ENCODE results near the gene ACER3. TPM values are rescaled to one million over a fixed set of nuclear protein-coding genes. Genes with fewer than 3 reads are reported as not detected.
"Not testable (repeated sequence)": the region's sequence is repeated elsewhere in the genome, so short reads cannot be mapped to it uniquely, and the experiment has no call there.

Gene ACER3
- total RNA-seq, 2 experiments from 2014 or later = 10.5 to 10.9 TPM

DNA sequence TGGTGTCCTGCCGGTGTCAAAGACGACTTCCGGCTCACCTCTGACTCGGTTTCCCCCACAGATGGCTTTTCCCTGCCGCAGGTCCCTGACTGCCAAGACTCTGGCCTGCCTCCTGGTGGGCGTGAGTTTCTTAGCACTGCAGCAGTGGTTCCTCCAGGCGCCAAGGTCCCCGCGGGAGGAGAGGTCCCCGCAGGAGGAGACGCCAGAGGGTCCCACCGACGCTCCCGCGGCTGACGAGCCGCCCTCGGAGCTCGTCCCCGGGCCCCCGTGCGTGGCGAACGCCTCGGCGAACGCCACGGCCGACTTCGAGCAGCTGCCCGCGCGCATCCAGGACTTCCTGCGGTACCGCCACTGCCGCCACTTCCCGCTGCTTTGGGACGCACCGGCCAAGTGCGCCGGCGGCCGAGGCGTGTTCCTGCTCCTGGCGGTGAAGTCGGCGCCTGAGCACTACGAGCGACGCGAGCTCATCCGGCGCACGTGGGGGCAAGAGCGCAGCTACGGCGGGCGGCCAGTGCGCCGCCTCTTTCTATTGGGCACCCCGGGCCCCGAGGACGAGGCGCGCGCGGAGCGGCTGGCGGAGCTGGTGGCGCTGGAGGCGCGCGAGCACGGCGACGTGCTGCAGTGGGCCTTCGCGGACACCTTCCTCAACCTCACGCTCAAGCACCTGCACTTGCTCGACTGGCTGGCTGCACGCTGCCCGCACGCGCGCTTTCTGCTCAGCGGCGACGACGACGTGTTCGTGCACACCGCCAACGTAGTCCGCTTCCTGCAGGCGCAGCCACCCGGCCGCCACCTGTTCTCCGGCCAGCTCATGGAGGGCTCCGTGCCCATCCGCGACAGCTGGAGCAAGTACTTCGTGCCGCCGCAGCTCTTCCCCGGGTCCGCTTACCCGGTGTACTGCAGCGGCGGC is 179.0 kb downstream of the ACER3 start:
- intact Hi-C loops (cut with micrococcal nuclease) = loop anchor here (10.0 kb wide), 1 partner anchor 315 kb away; no protein-coding TSS in a partner anchor
- H3K36me3 Mint-ChIP-seq = no peaks in the 10 kb centered on the region
- H3K9me3 Mint-ChIP-seq = no peaks in the 10 kb centered on the region
- H3K4me1 Mint-ChIP-seq (ENCODE audit: low read depth) = peaks cover 8% of the 10 kb centered on the region
- DNase-seq = peak; percentile 40
- H3K4me3 Mint-ChIP-seq = no peak overlapping the region
- H3K27ac Mint-ChIP-seq = no peak overlapping the region
- ChIA-PET POLR2A (no interaction called here), CTCF (interaction anchor here (0.7 to 2.8 kb wide), 5 partner anchors 52 to 318 kb away, joined by 3 to 11 read pairs (median 6); no protein-coding TSS in a partner anchor)
- peaks cover 37% of the 10 kb centered on the region for H3K27me3 Mint-ChIP-seq

DNA sequence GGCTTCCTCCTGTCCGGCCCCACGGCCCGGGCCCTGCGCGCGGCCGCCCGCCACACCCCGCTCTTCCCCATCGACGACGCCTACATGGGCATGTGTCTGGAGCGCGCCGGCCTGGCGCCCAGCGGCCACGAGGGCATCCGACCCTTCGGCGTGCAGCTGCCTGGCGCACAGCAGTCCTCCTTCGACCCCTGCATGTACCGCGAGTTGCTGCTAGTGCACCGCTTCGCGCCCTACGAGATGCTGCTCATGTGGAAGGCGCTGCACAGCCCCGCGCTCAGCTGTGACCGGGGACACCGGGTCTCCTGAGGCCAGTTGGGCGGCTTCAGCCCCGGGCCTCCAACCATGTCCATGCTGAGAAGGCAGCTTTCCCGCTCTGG is 179.7 kb downstream of the ACER3 start:
- Mint-ChIP-seq H3K27me3 (peaks cover 38% of the 10 kb centered on the region), H3K9me3 (no peaks in the 10 kb centered on the region), H3K27ac (no peak overlapping the region), H3K4me3 (no peak overlapping the region), H3K36me3 (no peaks in the 10 kb centered on the region), H3K4me1 (ENCODE audit: low read depth) (peaks cover 8% of the 10 kb centered on the region)
- intact Hi-C loops (cut with micrococcal nuclease) = loop anchor here (10.0 kb wide), 1 partner anchor 316 kb away; no protein-coding TSS in a partner anchor
- no peak for DNase-seq
- ChIA-PET POLR2A (no interaction called here), CTCF (interaction anchor here (1.2 to 2.8 kb wide), 4 partner anchors 51 to 122 kb away, joined by 3 to 11 read pairs (median 6); no protein-coding TSS in a partner anchor)

DNA sequence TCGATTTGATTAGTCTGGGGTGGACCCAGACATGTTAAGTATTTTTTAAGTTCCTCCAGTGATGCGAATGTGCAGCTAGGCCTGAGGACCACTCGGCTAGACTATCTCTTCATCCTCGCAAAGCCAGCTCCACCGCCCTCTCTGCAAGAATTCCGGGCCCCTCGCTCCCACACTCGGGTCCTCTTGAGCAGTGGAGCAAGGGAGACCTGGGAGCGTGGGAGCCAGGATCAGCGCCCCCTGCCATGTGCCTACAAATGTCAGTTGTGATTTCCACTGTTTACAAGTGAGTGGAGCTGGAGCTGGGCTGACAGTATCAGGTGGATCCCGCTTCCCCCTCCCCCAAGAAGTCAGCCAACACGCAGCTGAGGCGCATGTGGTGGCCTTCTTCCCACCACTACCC is 180.2 kb downstream of the ACER3 start:
- intact Hi-C loops (cut with micrococcal nuclease) = loop anchor here (10.0 kb wide), 1 partner anchor 316 kb away; no protein-coding TSS in a partner anchor
- DNase-seq = no peak
- no peaks in the 10 kb centered on the region for H3K36me3 Mint-ChIP-seq
- no peaks in the 10 kb centered on the region for H3K9me3 Mint-ChIP-seq
- no peak overlapping the region for H3K27ac Mint-ChIP-seq
- peaks cover 40% of the 10 kb centered on the region for H3K27me3 Mint-ChIP-seq
- H3K4me1 Mint-ChIP-seq (ENCODE audit: low read depth) = peaks cover 11% of the 10 kb centered on the region
- no peak overlapping the region for H3K4me3 Mint-ChIP-seq
- ChIA-PET POLR2A (no interaction called here), CTCF (interaction anchor here (1.2 to 2.8 kb wide), 3 partner anchors 50 to 121 kb away, joined by 3 to 11 read pairs (median 5); no protein-coding TSS in a partner anchor)

DNA sequence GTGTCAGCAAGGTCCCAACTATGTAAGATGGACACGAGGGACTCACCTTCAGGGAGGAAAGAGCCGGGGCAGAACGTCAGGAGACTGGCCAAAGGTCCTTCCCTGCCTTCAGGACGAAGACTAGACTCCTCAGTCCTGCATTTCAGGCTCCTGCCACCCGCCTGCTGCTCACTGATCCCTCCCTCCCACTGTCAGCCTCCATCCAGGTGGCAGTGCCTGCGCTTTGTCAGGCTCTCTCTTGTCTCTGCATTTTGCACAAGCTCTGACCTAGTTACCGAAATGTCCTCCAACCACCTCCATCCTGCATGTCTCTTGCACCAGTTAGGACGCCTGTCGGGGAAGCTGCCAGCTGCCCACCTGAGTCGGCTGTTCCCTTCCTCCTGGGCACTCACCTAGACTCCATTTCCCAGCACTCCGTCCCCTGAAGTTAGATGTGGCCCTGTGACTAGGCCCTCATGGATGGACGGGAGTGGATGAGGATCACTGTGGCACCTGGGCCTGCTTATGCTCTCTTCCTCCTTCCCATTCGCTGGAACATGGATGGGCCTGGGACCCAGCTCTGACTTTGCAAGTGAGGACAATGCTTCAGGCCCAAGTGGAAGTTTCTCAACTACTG is 181.5 kb downstream of the ACER3 start:
- no peak overlapping the region for H3K4me3 Mint-ChIP-seq
- POLR2A ChIA-PET = no interaction called here
- no peaks in the 10 kb centered on the region for H3K36me3 Mint-ChIP-seq
- H3K27me3 Mint-ChIP-seq = peaks cover 31% of the 10 kb centered on the region
- H3K9me3 Mint-ChIP-seq = no peaks in the 10 kb centered on the region
- intact Hi-C loops (cut with micrococcal nuclease) = loop anchor here (10.0 kb wide), 1 partner anchor 317 kb away; no protein-coding TSS in a partner anchor
- no peak for DNase-seq
- H3K4me1 Mint-ChIP-seq (ENCODE audit: low read depth) = peaks cover 20% of the 10 kb centered on the region
- H3K27ac Mint-ChIP-seq = no peak overlapping the region
- CTCF ChIA-PET = interaction anchor here (0.7 to 2.8 kb wide), 3 partner anchors 49 to 420 kb away, joined by 3 to 11 read pairs (median 5); no protein-coding TSS in a partner anchor

DNA sequence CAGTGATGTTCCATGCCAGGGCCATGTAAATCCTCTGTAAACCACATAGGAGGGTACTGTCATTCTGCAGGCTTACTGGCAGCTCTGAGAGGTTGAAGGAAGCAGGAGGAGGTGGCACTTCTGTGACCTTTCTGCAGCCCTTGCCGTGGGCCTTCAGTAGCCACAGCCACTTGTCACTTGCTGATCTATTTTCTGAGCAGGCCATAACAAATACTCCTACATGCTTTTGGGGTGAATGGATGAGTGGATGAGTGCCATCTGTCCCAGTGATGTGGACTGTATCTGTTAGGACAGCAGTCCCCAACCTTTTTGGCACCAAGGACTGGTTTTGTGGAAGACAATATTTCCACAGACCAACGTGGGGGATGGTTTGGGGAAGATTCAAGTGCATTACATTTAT is 183.6 kb downstream of the ACER3 start:
- H3K9me3 Mint-ChIP-seq = no peaks in the 10 kb centered on the region
- peaks cover 17% of the 10 kb centered on the region for H3K27me3 Mint-ChIP-seq
- peaks cover 14% of the 10 kb centered on the region for H3K4me1 Mint-ChIP-seq (ENCODE audit: low read depth)
- no peak for DNase-seq
- H3K27ac Mint-ChIP-seq = no peak overlapping the region
- H3K4me3 Mint-ChIP-seq = no peak overlapping the region
- ChIA-PET CTCF (interaction anchor here (1.0 to 2.6 kb wide), 8 partner anchors 10 to 498 kb away, joined by 3 to 32 read pairs (median 4); partner anchors contain the start of gene B3GNT6), POLR2A (no interaction called here)
- no peaks in the 10 kb centered on the region for H3K36me3 Mint-ChIP-seq
- intact Hi-C loops (cut with micrococcal nuclease) = loop anchor here (10.0 kb wide), 1 partner anchor 320 kb away; no protein-coding TSS in a partner anchor

DNA sequence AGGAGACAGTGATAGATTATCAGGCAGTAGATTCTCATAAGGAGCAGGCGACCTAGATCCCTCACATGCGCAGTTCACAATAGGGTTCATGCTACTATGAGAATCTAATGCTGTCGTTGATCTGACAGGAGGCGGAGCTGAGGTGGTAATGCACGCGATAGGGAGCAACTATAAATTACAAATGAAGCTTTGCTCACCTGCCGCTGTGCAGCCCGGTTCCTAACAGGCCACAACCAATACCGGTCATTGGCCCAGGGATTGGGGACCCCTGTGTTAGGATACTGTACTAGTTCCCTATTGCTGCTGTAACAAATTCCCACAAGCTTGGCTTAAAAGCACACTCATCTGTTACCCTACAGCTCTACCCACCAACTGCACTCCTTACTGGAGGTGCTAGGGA is 184.2 kb downstream of the ACER3 start:
- no peak for DNase-seq
- ChIA-PET CTCF (interaction anchor here (0.9 to 2.6 kb wide), 12 partner anchors 11 to 498 kb away, joined by 3 to 32 read pairs (median 4); partner anchors contain the start of genes B3GNT6 and MYO7A), POLR2A (no interaction called here)
- Mint-ChIP-seq H3K27ac (no peak overlapping the region), H3K36me3 (no peaks in the 10 kb centered on the region), H3K4me1 (ENCODE audit: low read depth) (peaks cover 13% of the 10 kb centered on the region), H3K27me3 (peaks cover 15% of the 10 kb centered on the region), H3K4me3 (no peak overlapping the region), H3K9me3 (no peaks in the 10 kb centered on the region)
- intact Hi-C loops (cut with micrococcal nuclease) = loop anchor here (1.0 to 10.0 kb wide), 3 partner anchors 125 to 320 kb away; no protein-coding TSS in a partner anchor

DNA sequence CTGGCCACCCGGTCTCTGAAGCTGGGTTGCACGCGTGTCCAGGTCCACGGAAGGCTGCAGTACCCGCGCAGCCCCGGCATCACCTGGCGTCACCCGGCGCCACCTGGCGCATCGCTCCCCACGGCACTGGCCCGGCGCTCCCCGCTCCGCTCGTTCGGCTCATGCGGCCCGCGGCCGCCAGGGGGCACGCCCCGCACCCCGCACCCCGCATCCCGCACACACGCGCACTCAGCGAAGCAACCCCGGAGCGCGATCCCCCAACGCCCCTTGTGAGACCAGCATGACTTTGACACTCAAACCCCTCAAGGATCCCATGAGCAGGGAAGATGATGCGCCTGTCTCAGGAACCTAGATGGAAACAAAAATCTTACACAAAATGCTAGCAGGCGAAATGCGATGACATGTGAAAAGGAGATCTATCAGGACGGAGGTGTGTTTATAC is 185.4 kb downstream of the ACER3 start:
- H3K27ac Mint-ChIP-seq = no peak overlapping the region
- ChIA-PET CTCF (interaction anchor here (0.9 to 2.6 kb wide), 9 partner anchors 12 to 497 kb away, joined by 3 to 32 read pairs (median 4); partner anchors contain the start of genes B3GNT6 and MYO7A), POLR2A (no interaction called here)
- peak overlapping the region; percentile 4 for H3K4me3 Mint-ChIP-seq
- H3K36me3 Mint-ChIP-seq = no peaks in the 10 kb centered on the region
- DNase-seq = peak; percentile 74
- intact Hi-C loops (cut with micrococcal nuclease) = loop anchor here (2.0 to 10.0 kb wide), 3 partner anchors 141 to 321 kb away; no protein-coding TSS in a partner anchor
- H3K4me1 Mint-ChIP-seq (ENCODE audit: low read depth) = peaks cover 13% of the 10 kb centered on the region
- H3K27me3 Mint-ChIP-seq = peaks cover 8% of the 10 kb centered on the region
- no peaks in the 10 kb centered on the region for H3K9me3 Mint-ChIP-seq

DNA sequence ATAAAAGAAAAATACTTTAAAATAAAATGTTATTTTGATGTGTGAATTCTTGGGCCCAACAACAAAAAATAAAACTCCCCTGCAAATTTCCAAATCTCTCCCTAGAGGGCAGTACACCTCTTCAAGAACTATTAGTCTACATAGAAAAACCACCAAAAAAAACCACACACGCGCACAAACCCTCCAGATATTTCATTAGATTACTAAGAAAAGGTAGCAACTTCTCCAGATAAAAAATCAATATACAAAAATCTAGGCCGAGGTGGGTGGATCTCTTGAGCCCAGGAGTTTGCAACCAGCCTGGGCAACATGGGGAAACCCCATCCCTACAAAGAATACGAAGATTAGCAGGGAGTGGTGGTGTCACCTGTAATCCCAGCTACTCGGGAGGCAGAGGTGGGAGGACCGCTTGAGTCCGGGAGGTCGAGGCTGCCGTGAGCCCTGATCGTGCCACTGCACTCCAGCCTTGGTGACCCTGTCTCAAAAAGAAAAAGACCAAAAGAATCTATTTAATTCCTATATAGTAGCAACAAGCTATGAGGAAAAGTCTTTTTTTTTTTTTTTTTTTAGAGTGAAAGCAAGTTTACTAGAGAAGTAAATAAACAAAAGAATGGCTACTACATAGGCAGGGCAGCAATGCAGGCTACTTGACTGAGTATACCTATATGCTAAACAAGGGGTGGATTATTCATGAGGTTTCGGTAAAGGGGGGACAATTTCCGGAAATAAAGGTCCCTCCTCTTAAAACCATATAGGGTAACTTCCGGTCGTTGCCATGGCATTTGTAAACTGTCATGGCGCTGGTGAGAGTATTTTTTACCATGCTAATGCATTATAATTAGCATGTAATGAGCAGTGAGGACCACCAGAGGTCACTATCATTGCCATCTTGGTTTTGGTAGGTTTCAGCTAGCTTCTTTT is 186.5 kb downstream of the ACER3 start:
- H3K4me1 Mint-ChIP-seq (ENCODE audit: low read depth) = peaks cover 13% of the 10 kb centered on the region
- CTCF ChIA-PET = interaction anchor here (0.7 to 3.8 kb wide), 18 partner anchors 16 to 312 kb away, joined by 3 to 92 read pairs (median 5); partner anchors contain the start of genes CAPN5 and MYO7A

DNA sequence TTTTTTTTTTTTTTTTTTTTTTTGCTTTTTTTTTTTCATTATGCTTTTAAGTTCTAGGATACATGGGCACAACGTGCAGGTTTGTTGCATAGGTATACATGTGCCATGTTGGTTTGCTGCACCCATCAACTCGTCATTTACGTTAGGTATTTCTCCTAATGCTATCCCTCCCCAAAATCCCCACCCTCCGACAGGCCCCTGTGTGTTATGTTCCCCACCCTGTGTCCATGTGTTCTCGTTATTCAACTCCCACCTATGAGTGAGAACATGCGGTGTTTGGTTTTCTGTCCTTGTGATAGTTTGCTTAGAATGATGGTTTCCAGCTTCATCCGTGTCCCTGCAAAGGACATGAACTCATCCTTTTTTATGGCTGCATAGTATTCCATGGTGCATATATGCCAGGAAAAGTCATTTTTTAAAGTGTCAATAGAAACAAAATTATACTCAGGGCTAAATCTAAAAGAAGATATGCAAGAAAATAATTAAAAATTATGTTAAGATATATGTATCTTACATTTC is 187.3 kb downstream of the ACER3 start:
- H3K27ac Mint-ChIP-seq, H3K4me3 Mint-ChIP-seq, POLR2A ChIA-PET, DNase-seq, H3K36me3 Mint-ChIP-seq, H3K9me3 Mint-ChIP-seq, H3K27me3 Mint-ChIP-seq: not testable (repeated sequence)
- intact Hi-C loops (cut with micrococcal nuclease) = loop anchor here (1.0 to 10.0 kb wide), 6 partner anchors 18 to 323 kb away; partner anchors contain the start of genes ACER3 and CAPN5
- CTCF ChIA-PET = interaction anchor here (0.9 to 3.8 kb wide), 18 partner anchors 15 to 313 kb away, joined by 3 to 92 read pairs (median 5); partner anchors contain the start of genes CAPN5 and MYO7A
- H3K4me1 Mint-ChIP-seq (ENCODE audit: low read depth) = peaks cover 13% of the 10 kb centered on the region

More for the DNA sequence above, 186.5 kb downstream of the ACER3 start:
- Mint-ChIP-seq H3K4me3 (peak overlapping the region; percentile 62), H3K9me3 (no peaks in the 10 kb centered on the region), H3K36me3 (no peaks in the 10 kb centered on the region), H3K27me3 (peaks cover 6% of the 10 kb centered on the region), H3K27ac (peak overlapping the region; percentile 51)
- intact Hi-C loops (cut with micrococcal nuclease) = loop anchor here (1.0 to 10.0 kb wide), 6 partner anchors 19 to 322 kb away; partner anchors contain the start of genes ACER3 and CAPN5
- peak; percentile 81 for DNase-seq
- POLR2A ChIA-PET = interaction anchor here (0.6 kb wide), 1 partner anchor 275 kb away, joined by 4 read pairs; no protein-coding TSS in a partner anchor

DNA sequence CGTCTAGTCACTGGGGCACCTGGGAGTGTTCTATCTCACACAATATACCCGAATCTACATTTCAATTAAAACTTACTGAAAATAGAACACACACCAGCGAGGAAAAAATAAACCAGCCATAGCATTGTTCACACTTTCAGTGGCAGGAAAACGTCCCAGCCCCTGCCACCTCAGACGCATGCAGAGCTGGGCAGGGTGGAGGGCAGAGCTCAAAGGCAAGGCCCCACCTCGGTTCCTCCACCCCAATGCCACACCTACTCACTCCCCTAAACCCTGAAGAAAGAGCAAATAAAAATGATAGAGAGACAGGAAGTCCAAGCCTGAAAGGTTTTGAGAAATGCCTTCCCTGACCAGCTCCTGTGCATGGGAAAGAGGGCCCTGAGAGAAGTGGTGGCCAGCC is 188.3 kb downstream of the ACER3 start:
- ChIA-PET POLR2A (no interaction called here), CTCF (interaction anchor here (1.2 to 3.8 kb wide), 5 partner anchors 17 to 314 kb away, joined by 4 to 92 read pairs (median 5); partner anchors contain the start of gene CAPN5)
- Mint-ChIP-seq H3K9me3 (no peaks in the 10 kb centered on the region), H3K36me3 (no peaks in the 10 kb centered on the region), H3K27me3 (peaks cover 5% of the 10 kb centered on the region), H3K27ac (no peak overlapping the region), H3K4me3 (no peak overlapping the region), H3K4me1 (ENCODE audit: low read depth) (peaks cover 13% of the 10 kb centered on the region)
- DNase-seq = no peak
- intact Hi-C loops (cut with micrococcal nuclease) = loop anchor here (5.0 to 10.0 kb wide), 2 partner anchors 138 to 324 kb away; no protein-coding TSS in a partner anchor

Measured in activated CD4-positive, alpha-beta memory T cell treated with anti-CD3 and anti-CD28 coated beads for 36 hours (primary cell).